Chondrocyte (in vitro differentiated cells): Measurements from ENCODE around the gene GRK3. TPM values are rescaled to one million over a fixed set of nuclear protein-coding genes. Genes with fewer than 3 reads are reported as not detected.
"Not testable (repeated sequence)": the region's sequence is repeated elsewhere in the genome, so short reads cannot be mapped to it uniquely, and the experiment has no call there.

ENCODE experiments used
- DNase-seq: peaks from one replicate; pipeline ENCODE4 v3.0.0; 2021; ENCODE audit warnings: mixed read lengths, low spot score
- H3K27ac Mint-ChIP-seq: one replicate; pipeline ENCODE4 v1.8.0; 2021; ENCODE audit warnings: mild to moderate bottlenecking, moderate library complexity, mixed read lengths; ENCODE audit not compliant: unreplicated experiment
- H3K27me3 Mint-ChIP-seq: 2 replicates; pipeline ENCODE4 v1.8.0; 2021; ENCODE audit warnings: low read depth, mixed read lengths
- H3K36me3 Mint-ChIP-seq: 2 replicates; pipeline ENCODE4 v1.8.0; 2021; ENCODE audit warnings: low read depth, mixed read lengths
- H3K4me1 Mint-ChIP-seq: 2 replicates; pipeline ENCODE4 v1.8.0; 2021; ENCODE audit warnings: low read depth, mild to moderate bottlenecking, mixed read lengths
- H3K4me3 Mint-ChIP-seq: one replicate; pipeline ENCODE4 v1.8.0; 2021; ENCODE audit warnings: mild to moderate bottlenecking, moderate library complexity, mixed read lengths; ENCODE audit not compliant: unreplicated experiment
- H3K9me3 Mint-ChIP-seq: 2 replicates; pipeline ENCODE4 v1.8.0; 2021; ENCODE audit warnings: low read depth, mixed read lengths
- CTCF ChIP-seq: fragments of 200-600 bp; sonication (generic); IDR thresholded peaks from 2 replicates; pipeline ENCODE4 v1.5.0; 2021; ENCODE audit warnings: antibody characterized with exemption, mild to moderate bottlenecking, moderate library complexity
- total RNA-seq: library from RNA; stranded (reverse); gene quantifications from 3 replicates; pipeline ENCODE4 v1.2.1, GENCODE V29; 2021

GRK3 gene
- total RNA-seq, 1 donor from 2014 or later, result 2.0 TPM

DNA sequence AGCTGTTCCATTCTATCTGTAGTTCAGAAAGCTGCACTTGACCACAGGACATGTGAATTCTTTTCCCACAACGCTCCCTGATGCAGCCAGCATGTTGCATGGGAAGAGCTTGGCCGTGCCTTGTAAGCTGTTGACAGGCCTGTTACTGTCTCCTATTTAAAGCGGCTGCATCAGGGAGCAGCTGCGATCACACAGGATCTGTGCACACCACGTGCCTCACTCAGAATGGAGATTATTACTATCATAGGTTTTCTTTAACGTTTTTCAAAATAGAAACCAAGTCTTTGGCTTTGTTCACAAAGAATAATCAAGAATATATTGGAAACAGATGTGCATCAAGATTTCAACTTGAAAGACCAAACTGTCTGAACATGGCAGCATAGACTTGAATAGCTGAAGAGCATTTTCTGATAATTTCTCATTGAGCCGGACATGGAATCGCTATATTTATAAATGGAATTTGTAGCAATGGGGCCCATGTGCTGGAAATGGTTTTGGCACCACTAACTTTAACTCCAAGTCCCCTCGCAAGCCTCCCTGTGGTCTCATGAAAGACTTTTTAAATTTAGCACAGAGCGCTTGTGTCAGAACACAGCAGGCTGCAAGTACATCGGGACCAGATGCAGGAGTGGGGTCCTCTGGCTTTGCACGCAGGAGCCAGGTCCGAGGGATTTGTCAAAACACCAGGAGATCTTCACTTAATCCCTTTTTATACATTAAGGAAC, 136.7 kb downstream of the GRK3 start:
- no peak for DNase-seq
- H3K9me3 Mint-ChIP-seq, result no peaks in the 10 kb centered on the region
- H3K4me3 Mint-ChIP-seq, result no peak overlapping the region
- H3K27ac Mint-ChIP-seq, result no peak overlapping the region
- peaks cover 2% of the 10 kb centered on the region for H3K36me3 Mint-ChIP-seq
- peaks cover 12% of the 10 kb centered on the region for H3K4me1 Mint-ChIP-seq
- TF ChIP-seq CTCF, result no peak
- peaks cover 4% of the 10 kb centered on the region for H3K27me3 Mint-ChIP-seq

DNA sequence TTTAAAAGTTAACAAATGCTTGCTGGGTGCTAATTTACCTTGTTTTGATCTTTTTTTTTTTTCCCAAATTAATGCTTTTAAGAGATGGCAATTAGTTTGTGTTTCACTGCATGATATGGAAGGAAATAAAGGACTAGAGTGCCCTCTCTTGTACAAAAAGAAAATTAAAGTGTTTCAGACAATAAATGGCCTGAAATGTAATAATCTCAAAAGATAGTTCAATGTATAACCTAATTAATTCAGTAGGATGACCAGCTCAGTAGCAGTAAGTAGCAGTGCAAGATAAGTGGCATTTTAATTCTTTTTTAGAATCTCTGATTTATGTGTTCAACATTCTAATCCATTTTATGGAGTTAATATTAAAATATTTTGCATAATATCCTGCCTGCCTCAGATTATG, 137.6 kb downstream of the GRK3 start:
- Mint-ChIP-seq H3K27ac (no peak overlapping the region), H3K9me3 (no peaks in the 10 kb centered on the region), H3K4me1 (peaks cover 12% of the 10 kb centered on the region), H3K36me3 (peaks cover 2% of the 10 kb centered on the region), H3K4me3 (no peak overlapping the region), H3K27me3 (peaks cover 4% of the 10 kb centered on the region)
- peak; percentile 86 for TF ChIP-seq CTCF
- DNase-seq, result no peak

DNA sequence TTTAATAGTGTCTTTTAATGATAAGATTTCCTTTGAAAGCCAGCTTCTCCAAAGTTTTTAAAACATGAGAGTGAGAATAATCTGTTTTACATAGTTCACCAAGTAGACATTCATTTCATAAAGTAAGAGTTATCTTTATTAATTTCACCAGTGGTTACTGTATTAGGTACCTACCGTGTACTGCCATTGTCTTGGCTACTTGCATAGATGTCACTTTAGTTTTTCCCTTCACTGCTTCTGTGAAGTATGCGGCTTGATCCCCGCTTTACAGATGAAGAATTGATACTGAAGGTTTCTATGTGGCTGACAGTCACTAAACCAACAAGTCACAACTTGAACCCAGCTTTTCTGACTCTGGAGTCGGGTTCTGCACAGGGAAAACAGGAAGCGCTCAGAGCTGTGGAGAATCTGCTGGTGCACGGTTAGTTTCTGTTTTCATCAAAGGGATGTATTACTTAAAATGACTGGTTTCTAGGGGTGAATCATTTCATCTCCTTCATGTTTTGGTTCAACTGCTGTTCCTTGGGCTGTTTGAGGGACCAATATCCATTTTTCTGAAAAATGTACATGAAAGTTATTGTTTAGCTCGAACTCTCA, 138.2 kb downstream of the GRK3 start:
- H3K27ac Mint-ChIP-seq, result no peak overlapping the region
- peaks cover 2% of the 10 kb centered on the region for H3K27me3 Mint-ChIP-seq
- no peak overlapping the region for H3K4me3 Mint-ChIP-seq
- H3K4me1 Mint-ChIP-seq, result peaks cover 12% of the 10 kb centered on the region
- no peaks in the 10 kb centered on the region for H3K9me3 Mint-ChIP-seq
- no peak for DNase-seq
- TF ChIP-seq CTCF, result no peak
- H3K36me3 Mint-ChIP-seq, result no peaks in the 10 kb centered on the region

DNA sequence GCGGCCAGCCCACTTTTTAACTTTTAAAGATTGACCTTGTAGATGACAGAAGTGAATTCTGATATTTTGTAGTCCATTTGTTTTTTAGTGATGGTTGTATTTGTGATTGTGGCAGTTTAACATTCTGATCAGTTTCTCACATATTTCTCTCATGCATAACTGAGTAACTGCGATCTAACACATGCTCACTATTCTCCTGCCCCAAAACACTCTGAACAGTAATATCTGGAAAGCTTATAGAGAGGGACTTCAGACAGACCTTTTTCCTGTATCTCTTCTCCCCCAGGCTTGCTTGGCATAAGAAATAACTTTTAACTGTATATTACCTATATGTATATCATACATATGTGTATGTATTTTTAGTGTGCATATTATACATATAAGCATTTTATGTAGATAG, 140.2 kb downstream of the GRK3 start:
- TF ChIP-seq CTCF, result no peak
- peaks cover 2% of the 10 kb centered on the region for H3K27me3 Mint-ChIP-seq
- H3K4me3 Mint-ChIP-seq, result no peak overlapping the region
- no peak for DNase-seq
- no peaks in the 10 kb centered on the region for H3K9me3 Mint-ChIP-seq
- peaks cover 12% of the 10 kb centered on the region for H3K4me1 Mint-ChIP-seq
- no peaks in the 10 kb centered on the region for H3K36me3 Mint-ChIP-seq
- no peak overlapping the region for H3K27ac Mint-ChIP-seq

- DNase-seq, result no peak
- peaks cover 9% of the 10 kb centered on the region for H3K4me1 Mint-ChIP-seq
- no peak overlapping the region for H3K4me3 Mint-ChIP-seq
- no peaks in the 10 kb centered on the region for H3K9me3 Mint-ChIP-seq
- H3K27me3 Mint-ChIP-seq, result no peaks in the 10 kb centered on the region
- TF ChIP-seq CTCF, result no peak
- no peaks in the 10 kb centered on the region for H3K36me3 Mint-ChIP-seq
- H3K27ac Mint-ChIP-seq, result no peak overlapping the region
These were observed 141.7 kb downstream of the GRK3 start for GRCh38 chr22:25706197-25706596.

DNA sequence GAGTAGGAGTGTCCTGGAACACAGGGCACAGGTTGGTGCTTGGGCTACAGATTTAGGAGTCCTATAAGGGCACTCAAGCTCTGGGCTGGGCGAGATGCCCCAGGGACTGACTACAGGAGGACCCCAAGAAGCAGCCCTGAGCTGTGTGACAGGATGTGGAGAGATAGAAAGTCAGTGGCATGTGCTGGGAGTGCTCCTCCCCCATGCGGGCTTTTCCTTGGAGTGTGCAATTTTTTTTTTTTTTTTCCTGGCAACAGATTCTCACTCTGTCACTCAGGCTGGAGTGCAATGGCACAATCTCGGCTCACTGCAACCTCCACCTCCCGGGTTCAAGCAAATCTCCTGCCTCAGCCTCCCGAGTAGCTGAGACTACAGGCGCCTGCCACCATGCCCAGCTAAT, 144.0 kb downstream of the GRK3 start:
- not testable (repeated sequence) for H3K27ac Mint-ChIP-seq, H3K27me3 Mint-ChIP-seq, H3K4me1 Mint-ChIP-seq, DNase-seq, H3K4me3 Mint-ChIP-seq, H3K9me3 Mint-ChIP-seq, H3K36me3 Mint-ChIP-seq
